Endothelial cell (in vitro differentiated cells): Measurements from ENCODE around the gene CASZ1. TPM values are rescaled to one million over a fixed set of nuclear protein-coding genes. Genes with fewer than 3 reads are reported as not detected.

Experiments
- DNase-seq: peaks from one replicate; pipeline ENCODE4 v3.0.0; 2021; ENCODE audit warnings: low spot score
- H3K27ac Mint-ChIP-seq: one replicate; pipeline ENCODE4 v1.8.0; 2021; ENCODE audit warnings: mixed read lengths, inconsistent platforms; ENCODE audit not compliant: unreplicated experiment
- H3K27me3 Mint-ChIP-seq: one replicate; pipeline ENCODE4 v1.8.0; 2021; ENCODE audit warnings: mild to moderate bottlenecking, moderate library complexity, mixed read lengths, inconsistent platforms; ENCODE audit not compliant: unreplicated experiment
- H3K36me3 Mint-ChIP-seq: one replicate; pipeline ENCODE4 v1.8.0; 2021; ENCODE audit warnings: mild to moderate bottlenecking, low read depth, mixed read lengths, inconsistent platforms; ENCODE audit not compliant: unreplicated experiment
- H3K4me1 Mint-ChIP-seq: one replicate; pipeline ENCODE4 v1.8.0; 2021; ENCODE audit warnings: mild to moderate bottlenecking, mixed read lengths, inconsistent platforms; ENCODE audit not compliant: unreplicated experiment
- H3K4me3 Mint-ChIP-seq: one replicate; pipeline ENCODE4 v1.8.0; 2021; ENCODE audit warnings: mild to moderate bottlenecking, mixed read lengths, inconsistent platforms; ENCODE audit not compliant: unreplicated experiment
- H3K9me3 Mint-ChIP-seq: one replicate; pipeline ENCODE4 v1.8.0; 2021; ENCODE audit warnings: mixed read lengths, inconsistent platforms; ENCODE audit not compliant: unreplicated experiment
- CTCF ChIP-seq: fragments of 200-600 bp; sonication (generic); IDR thresholded peaks from one replicate; pipeline ENCODE4 v1.5.0; 2021; ENCODE audit warnings: antibody characterized with exemption; ENCODE audit not compliant: unreplicated experiment
- total RNA-seq: library from RNA; stranded (reverse); fragmentation: NEBNext Ultra II Directional; extraction: Animal tissue kit (Norgen Biotek cat#: 25700); gene quantifications from one replicate; pipeline ENCODE4 v1.2.1, GENCODE V29; 2021; ENCODE audit not compliant: unreplicated experiment

CASZ1 gene
- total RNA-seq, 1 donor from 2014 or later = 6.3 TPM

GRCh38 chr1:10816743-10817369 is 20.4 kb upstream of the CASZ1 start:
- TF ChIP-seq CTCF = no peak
- H3K4me1 Mint-ChIP-seq = no peaks in the 10 kb centered on the region
- H3K9me3 Mint-ChIP-seq = no peaks in the 10 kb centered on the region
- DNase-seq = no peak
- H3K4me3 Mint-ChIP-seq = no peak overlapping the region
- no peak overlapping the region for H3K27ac Mint-ChIP-seq
- peaks cover 5% of the 10 kb centered on the region for H3K27me3 Mint-ChIP-seq
- H3K36me3 Mint-ChIP-seq = peaks cover 3% of the 10 kb centered on the region

- no peak for TF ChIP-seq CTCF
- no peaks in the 10 kb centered on the region for H3K9me3 Mint-ChIP-seq
- H3K4me1 Mint-ChIP-seq = no peaks in the 10 kb centered on the region
- peaks cover 3% of the 10 kb centered on the region for H3K36me3 Mint-ChIP-seq
- H3K27me3 Mint-ChIP-seq = peaks cover 2% of the 10 kb centered on the region
- DNase-seq = no peak
- H3K27ac Mint-ChIP-seq = no peak overlapping the region
- H3K4me3 Mint-ChIP-seq = no peak overlapping the region
Observed at GRCh38 chr1:10816233-10816632, 19.8 kb upstream of the CASZ1 start.

- Mint-ChIP-seq H3K36me3 (peaks cover 3% of the 10 kb centered on the region), H3K4me1 (no peaks in the 10 kb centered on the region), H3K4me3 (no peak overlapping the region), H3K9me3 (no peaks in the 10 kb centered on the region), H3K27me3 (peaks cover 2% of the 10 kb centered on the region), H3K27ac (no peak overlapping the region)
- TF ChIP-seq CTCF = no peak
- no peak for DNase-seq
Observed at GRCh38 chr1:10815858-10816195, 19.4 kb upstream of the CASZ1 start.

- DNase-seq = no peak
- peaks cover 3% of the 10 kb centered on the region for H3K36me3 Mint-ChIP-seq
- H3K27ac Mint-ChIP-seq = no peak overlapping the region
- H3K9me3 Mint-ChIP-seq = no peaks in the 10 kb centered on the region
- no peak overlapping the region for H3K4me3 Mint-ChIP-seq
- TF ChIP-seq CTCF = no peak
- H3K27me3 Mint-ChIP-seq = peaks cover 2% of the 10 kb centered on the region
- H3K4me1 Mint-ChIP-seq = no peaks in the 10 kb centered on the region
Observed at GRCh38 chr1:10814976-10815857, 18.8 kb upstream of the CASZ1 start.

- H3K4me1 Mint-ChIP-seq = no peaks in the 10 kb centered on the region
- H3K36me3 Mint-ChIP-seq = peaks cover 3% of the 10 kb centered on the region
Observed at GRCh38 chr1:10814312-10814711, 17.9 kb upstream of the CASZ1 start.

More at GRCh38 chr1:10814312-10814711, 17.9 kb upstream of the CASZ1 start:
- peaks cover 2% of the 10 kb centered on the region for H3K27me3 Mint-ChIP-seq
- H3K27ac Mint-ChIP-seq = no peak overlapping the region
- H3K4me3 Mint-ChIP-seq = peak overlapping the region; percentile 75
- no peak for TF ChIP-seq CTCF
- no peak for DNase-seq
- no peaks in the 10 kb centered on the region for H3K9me3 Mint-ChIP-seq
